HG03139 (cell line): ENCODE results near the gene MICALL2.
"Not testable (repeated sequence)": the region's sequence is repeated elsewhere in the genome, so short reads cannot be mapped to it uniquely, and the experiment has no call there.

ENCODE experiments used
- ATAC-seq: cut with Tn5 transposase; IDR thresholded peaks from one replicate; pipeline ENCODE4 v1.9.1; 2021; ENCODE audit not compliant: unreplicated experiment

Gene MICALL2

DNA sequence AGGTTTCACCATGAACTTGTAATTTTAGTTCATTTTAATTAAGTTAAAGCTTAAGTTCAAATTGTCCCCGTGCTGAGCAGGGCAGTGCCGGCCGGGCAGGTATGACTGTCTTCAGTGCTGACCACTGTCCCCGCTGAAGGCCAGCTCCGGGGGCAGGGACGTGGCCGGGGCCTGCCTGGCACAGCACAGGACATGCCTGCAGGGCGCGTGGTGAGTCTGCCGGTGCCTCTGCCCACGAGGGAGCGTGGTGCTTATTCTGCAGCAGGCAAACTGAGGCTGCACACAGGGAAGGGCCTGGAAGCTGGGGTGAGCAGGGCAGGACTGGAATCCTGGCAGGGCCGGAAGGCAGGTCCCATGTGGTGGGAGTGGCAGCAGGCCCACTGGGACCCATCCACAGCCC, 9.8 kb downstream of the MICALL2 start:
- ATAC-seq: no peak

DNA sequence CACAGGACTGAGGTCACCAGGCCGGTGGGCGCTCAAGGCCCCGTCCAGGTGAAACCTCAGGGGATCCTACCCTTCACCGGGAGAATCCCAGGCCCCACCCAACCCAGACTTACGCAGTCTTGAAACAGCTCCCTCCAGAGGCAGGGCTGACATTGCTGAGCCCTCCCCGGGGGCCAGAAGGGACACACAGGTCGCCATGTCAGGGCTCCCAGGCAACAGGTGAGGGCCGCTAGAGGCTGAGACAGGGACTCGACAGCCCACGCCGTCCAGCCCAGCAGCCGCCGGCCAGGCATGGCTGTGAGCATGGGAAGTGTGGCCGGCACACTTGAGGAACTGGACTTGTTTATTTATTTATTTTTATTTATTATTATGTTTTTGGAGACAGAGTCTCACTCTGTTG, 10.3 kb downstream of the MICALL2 start:
- ATAC-seq: no peak

DNA sequence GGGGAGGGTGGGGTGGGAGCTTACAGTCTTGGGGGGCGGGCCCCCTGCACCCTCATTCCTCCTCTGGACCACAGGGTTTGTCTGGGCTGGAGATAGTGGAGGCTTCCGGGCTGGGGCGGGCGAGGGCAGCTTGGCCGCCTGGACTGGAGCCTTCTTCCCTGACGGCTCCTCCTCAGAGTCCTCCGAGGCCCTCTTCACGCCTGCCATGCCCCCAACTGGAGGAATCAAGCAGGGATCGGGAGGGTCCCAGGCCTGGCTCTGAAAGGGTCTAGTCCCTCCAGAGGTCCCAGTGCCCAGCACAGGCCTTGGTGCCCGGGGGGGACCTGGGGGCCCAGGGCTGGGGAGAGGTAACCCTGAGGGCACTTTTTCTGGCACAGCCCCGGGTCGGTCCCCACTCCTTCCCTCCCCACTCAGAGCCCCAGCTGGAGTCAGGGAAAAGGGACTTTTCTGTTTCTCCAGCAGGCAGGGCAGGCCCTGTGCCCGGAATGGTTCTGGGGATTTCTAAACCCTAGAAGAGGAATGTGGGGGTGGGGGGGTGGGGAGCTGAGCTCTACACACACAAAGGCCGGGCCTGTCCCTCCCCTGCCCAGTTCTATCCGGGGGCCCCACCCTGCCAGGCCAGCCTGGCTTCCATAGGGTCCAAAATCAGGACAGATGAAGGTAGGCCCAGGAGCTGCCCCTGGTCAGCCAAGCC, 11.6 kb downstream of the MICALL2 start:
- no peak for ATAC-seq

DNA sequence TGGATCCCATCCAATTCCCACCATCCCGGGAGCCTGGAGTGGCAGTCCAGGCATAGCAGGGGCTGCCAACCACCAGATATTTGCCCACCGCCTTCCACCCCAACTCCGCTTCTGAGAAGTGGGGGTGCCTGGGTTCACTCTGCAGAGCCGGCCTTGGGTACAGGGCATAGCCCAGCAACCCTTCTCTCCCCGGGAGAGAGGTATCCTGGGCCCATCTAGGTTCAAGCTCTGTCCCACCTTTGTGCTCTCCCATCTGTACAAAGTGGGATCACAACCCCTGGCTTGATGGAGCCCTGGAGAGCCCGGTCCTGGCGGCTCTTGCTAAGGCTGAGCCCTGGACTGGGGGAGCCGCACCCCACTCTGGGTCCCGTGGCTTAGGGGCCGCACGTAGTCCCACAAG, 12.2 kb downstream of the MICALL2 start:
- no peak for ATAC-seq

DNA sequence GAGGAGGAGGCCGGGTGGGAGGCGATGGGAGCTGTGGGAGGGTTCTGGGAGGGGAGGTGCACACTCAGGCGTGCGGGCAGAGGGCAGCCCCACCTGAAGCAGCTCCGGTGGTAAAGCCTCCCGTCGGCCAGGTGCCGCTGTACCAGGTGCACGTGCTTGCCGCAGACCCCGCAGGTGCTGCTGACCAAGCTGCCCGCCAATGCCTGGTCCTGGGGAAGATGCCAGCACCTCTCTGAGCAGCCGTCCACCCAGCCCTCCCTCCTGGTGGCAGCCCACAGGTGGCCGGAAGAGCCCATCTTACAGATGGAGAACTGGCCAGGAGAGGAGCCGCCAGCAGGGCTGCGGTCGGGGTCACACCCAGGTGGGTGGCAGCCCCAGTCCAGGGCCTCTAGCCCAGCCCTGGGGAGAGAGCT, 12.6 kb downstream of the MICALL2 start:
- ATAC-seq: no peak

DNA sequence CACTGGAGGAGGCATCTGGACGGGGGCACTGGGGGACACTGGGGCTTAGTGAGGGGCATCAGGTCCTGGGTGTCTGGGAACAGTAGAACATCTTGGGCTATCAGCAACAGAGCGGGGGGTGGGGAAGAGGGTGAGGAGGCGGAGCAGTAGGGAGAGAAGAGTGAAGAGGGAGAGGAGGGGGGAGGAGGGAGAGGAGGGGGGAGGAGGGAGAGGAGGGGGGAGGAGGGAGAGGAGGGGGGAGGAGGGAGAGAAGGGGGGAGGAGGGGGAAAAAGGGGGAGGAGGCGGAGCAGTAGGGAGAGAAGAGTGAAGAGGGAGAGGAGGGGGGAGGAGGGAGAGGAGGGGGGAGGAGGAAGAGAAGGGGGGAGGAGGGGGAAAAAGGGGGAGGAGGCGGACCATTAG, 13.2 kb downstream of the MICALL2 start:
- ATAC-seq: not testable (repeated sequence)

DNA sequence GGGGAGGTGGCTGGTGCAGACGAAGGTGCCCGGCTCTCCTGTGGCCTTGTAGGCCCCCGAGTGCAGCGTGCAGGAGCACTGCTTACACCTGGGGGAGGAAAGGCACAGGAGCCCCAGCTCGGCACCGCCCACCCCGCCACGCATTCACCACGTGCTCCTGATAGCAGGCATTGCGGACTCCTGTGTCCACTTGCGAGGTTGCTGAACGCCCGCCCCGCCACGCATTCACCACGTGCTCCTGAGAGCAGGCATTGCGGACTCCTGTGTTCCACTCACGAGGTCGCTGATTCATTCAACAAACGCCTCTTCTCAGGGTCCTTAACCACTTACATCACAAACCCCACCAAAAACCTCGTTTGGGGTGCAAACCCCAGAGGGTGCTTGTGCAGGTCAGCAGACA, 13.9 kb downstream of the MICALL2 start:
- ATAC-seq: no peak

DNA sequence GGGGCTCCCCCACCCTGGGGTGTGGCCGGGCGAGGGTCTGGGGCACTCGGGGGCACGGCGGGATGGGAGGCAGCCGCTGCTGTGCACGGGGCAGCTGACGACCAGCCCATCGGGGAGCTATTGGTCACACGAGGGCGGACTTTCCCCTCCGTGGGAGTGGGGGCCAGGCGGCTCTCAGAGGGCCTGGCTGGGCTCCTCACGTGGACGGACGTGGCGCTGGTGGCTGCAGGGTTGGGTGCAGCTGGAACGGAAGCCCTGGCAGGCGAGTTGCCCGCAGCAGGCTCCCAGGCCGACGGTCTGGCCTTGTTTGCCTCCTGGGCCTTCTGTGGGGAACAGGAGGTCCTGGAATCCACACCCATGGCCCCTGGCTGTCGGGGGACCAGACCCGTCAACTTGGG, 14.3 kb downstream of the MICALL2 start:
- no peak for ATAC-seq

DNA sequence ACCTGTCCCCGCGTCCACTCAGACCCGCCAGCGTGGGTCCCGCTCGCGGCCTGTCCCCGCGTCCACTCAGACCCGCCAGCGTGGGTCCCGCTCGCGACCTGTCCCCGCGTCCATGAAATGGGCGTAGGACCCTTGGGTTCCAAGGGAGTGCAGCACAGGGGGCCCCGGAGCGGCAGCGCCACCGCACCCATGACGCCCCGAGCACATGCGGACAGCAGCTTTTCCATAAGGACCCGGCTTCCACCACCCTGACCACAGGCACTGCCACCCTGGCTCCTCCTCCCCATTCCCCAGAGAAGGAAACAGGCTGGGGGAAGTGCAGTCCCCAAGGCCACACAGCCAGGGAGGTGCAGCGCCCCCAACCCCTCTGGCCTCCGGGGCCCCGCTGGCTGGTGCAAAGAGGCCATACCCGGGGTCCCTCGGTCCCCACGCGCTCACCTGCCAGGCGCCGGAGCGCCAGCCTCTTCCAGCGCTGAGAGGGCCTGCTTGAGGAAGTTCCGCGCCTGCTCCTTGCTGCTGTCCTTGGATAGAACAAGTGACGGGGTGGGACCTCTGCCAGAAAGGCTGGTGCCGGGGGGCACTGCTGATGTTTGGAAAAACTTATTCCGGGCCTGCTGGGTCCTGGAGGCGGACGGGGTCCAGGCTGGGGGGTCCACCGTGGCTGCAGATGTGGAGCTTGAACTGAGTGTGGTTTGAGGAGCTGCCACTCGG, 14.9 kb downstream of the MICALL2 start:
- ATAC-seq: no peak

DNA sequence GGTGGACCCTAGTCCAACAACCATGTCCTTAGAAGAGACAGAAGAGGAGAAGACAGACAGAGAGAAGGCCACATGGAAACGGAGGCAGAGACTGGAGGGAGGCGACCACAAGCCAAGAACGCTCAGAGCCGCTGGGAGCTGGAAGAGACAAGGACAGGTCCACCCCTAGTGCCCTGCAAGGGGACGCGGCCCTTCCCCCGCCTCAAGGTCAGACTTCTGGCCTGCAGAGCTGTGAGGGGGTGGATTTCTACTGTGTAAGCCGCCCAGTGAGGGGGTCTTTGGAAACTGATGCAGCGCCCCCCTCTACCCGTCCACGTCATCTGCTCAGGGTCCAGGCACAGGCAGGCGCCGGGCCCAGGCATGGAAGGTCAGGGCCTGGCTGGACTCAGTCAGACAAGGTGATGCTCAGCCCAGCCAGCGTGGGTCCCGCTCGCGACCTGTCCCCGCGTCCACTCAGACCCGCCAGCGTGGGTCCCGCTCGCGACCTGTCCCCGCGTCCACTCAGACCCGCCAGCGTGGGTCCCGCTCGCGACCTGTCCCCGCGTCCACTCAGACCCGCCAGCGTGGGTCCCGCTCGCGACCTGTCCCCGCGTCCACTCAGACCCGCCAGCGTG, 15.6 kb downstream of the MICALL2 start:
- not testable (repeated sequence) for ATAC-seq

DNA sequence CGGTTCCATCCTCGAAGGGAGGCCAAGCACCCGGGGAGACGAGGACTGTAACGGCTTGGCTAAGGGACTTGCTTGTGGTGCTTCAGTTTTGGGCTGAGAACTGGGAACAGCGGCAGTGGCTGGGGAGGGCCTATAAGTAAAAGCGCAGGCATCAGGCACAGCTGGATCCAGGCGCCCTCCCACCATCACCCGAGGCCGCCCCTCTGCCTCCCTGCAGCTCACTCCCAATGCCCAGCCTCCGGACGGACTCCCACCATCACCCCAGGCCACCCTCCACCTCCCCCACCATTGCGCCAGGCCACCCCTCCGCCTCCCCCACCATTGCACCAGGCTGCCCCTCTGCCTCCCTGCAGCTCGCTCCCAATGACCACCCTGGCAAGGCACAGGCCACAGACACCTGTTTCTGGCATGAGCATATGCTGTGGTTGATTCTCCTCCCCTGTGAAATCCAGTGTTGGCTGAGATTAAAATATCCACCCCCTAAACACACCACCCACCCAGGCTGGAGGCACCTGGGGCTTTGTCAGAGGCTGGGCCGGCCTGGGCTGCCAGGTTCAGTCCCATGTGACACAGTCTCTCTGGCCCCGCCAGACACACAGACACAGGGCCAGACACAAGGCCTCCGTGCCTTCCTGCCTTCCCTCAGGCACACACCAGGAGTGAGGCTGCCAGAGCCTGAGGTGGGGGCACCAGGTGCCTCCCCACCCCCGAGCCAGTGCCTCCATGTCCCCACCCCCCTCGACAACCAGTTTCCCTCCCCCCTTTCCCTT, 16.7 kb downstream of the MICALL2 start:
- no peak for ATAC-seq

DNA sequence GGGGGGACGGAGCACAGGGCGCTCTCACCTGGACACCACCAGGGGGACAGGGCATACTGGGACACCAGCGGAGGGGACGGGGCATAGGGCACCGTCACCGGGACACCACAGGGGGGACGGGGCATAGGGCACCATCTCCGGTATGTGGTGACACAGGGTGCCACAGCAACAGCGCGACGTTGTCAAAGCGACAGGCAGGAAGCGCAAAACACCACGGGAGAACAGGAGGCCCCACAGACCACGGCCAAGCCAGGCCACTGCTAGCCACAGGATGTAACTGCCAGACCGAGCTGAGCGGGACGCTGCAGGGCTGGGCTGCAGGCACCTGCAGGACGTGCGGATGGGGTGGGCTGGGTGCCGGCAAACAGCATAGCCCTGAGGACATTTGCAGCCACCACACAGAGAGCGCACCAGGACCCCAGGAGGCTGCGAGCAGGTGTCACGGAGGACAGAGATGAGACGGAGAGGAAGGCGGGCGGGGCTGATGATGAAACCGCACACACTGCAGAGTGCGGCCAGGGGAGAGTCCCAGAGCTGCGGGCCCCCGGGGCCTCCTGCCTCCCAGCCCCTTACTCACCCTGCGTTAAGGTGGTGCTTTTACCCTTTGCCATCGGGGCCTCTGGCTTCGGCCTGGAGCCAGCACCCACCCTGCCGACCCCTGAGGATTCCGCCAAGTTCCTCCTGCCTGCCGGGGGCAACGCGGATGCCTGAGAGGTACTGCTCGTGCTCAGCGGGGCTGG, 17.5 kb downstream of the MICALL2 start:
- no peak for ATAC-seq

DNA sequence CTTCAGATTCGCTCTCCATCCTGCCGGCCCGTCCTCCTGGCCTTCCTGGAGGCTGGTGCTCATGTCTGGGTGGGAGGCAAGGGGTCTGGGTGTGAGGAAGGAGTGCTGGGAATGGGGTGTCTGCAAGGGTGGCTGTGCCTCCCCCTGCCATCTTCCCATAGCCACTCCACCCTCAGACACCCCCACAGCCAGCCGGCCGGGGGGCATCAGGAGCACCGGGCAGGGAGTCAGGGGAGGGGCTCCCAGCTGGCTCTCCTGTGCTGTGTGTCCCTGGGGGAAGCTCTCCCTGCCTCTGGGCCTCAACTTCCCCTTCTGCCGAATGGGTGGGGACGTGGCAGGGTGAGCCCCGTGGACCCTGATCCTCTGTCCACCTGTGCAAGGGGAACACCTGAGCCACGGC, 18.6 kb downstream of the MICALL2 start:
- ATAC-seq: no peak

DNA sequence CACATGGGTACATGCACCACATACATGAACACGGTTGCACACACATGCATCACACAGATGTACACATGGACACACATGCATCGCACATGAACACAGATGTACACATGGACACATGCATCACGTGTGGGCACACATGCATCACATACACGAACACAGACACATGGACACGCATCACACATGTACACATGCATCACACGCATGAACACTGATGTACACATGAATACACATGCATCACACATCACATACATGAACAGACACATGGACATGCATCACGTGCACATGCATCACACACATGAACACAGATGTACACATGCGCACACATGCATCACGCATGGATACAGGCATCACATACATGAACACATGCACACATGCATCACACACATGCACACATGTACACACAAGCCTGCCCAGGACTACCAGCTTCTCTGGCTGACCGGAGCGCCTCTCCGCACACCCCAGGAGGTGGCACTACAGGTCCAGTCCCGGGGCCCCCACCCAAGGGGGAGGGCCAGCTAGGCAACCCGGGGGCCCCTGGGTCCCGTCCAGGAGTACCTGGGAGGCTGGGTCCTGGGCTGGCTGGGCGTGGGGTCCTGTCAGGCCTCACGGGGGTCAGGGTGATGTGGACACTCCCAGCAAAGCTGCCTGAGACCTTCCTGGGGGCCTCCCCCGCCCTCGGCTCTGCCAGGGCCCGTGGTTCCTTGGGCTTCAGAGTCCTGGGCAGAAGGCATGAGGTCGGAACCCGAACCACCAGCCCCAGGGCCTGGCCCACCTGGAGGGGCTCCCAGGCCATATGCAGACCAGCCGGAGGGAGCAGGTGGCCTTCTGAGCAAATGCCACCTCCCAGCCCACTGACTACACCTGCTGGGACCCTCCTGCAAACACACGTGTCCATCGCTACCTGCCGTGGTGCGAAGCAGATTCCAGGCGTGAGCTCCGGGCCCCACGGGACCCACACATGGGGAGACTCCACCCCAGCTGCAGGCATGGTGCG, 19.6 kb downstream of the MICALL2 start:
- no peak for ATAC-seq

DNA sequence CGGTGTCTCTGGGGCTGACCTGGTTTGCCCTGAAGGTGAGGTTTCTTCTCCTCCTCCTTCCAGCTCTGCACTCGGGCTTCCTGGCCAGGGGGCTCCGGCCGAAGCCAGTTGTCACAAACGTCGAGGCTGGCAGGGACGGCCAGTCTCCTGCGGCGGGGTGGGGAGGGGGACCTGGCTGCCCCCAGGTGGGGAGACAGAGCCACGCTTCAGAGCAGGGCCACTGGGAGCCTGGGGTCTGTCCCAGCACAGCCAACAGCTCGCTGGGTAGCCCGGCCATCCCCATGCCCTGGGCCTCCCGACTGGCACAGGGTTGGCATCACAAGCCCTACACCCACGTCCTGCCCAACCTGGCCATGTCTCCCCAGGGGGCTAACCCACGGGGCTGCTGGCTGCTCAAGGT, 20.4 kb downstream of the MICALL2 start:
- no peak for ATAC-seq

DNA sequence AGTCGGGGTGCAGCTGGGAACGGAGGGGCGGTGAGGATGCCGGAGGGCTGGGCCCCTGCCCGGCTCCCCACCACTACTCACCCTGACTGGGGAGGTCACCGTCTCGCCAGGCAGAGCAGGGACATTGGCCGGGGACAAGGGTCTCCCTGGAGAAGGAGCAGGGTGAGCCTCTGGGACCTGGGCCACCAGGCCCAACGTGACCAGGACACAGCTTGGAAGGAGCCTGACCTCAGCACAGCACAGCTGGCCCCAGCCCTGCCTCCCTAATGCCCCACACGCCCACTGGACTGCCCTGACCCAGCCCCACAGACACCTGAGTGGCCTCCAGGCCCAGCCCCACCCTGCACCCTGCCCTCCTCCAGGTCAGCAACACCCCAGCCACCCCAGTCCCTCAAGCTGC, 21.1 kb downstream of the MICALL2 start:
- no peak for ATAC-seq

DNA sequence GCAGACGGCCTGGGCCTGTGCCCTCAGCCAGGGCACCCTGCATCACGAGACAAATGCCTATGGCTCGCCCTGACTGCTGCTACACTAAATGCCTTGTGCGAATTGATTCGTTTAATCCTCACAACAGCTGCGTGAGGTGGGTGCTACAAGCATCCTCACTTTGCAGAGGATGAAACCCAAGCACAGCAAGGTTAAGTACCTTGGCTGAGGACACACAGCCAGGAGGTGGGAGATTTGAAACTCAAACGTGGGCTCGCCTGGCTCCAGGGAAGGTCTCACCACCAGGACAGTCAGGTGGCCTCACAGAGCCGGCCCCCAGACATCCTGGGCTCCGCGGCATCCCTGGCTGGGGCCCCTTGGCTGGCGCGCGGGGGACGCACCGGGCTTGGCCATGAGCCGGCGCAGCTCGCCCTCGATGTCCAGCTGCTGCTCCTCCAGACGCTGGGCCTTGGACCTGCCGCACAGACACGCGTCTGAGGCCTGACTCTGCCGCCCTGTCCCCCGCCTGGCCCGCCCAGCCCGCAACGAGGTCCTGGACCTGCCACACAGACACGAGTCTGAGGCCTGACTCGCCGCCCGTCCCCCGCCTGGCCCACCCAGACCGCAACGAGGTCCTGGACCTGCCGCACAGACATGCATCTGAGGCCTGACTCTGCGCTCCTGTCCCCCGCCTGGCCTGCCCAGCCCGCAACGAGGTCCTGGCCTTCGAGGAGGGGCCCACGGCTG, 22.0 kb downstream of the MICALL2 start:
- no peak for ATAC-seq

DNA sequence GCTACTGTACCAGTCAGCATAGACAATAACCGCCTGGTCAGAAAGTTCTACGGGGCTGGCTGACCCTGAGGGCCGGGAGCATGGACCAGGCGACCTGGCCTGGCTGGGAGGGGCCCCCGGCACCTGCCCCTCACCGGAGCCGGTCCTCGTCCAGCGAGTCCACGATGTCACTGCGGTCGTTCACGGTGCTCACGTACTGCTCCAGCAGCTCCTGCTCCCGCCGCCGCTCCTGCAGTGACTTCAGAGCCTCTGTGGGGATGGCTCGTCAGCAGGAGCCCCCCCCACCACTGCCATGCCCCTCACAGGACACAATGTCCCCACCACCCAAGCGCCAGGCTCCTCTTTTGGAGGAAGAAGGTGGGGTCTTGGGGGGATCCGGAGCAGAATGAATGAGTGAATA, 22.7 kb downstream of the MICALL2 start:
- no peak for ATAC-seq
